WTC11 (cell line): ENCODE measurements around the gene UNCX. TPM values are rescaled to one million over a fixed set of nuclear protein-coding genes. Genes with fewer than 3 reads are reported as not detected.

ENCODE experiments used
- ATAC-seq: fragments of 200-7000 bp; cut with Tn5 transposase; 2 replicates; pipeline ENCODE4 v1.10.0; 2021; ENCODE audit warnings: mild to moderate bottlenecking, moderate library complexity
- CTCF ChIA-PET: fragments of 300-600 bp; sonication (Branson Sonifier 250); formaldehyde crosslinking; loops from one replicate; lab custom pipeline; 2021; ENCODE audit warnings: antibody characterized with exemption; lab: Charles Lee
- POLR2A ChIA-PET: fragments of 350-600 bp; sonication (Branson Sonifier 250); formaldehyde crosslinking; loops from one replicate; lab custom pipeline; 2021; ENCODE audit warnings: antibody characterized with exemption; lab: Charles Lee
- DNase-seq: peaks from one replicate; pipeline ENCODE4 v3.0.0; 2021; ENCODE audit warnings: low spot score
- H3K27ac Mint-ChIP-seq: 2 replicates; pipeline ENCODE4 v1.8.0; 2021; ENCODE audit warnings: mixed read lengths
- H3K27me3 Mint-ChIP-seq: 2 replicates; pipeline ENCODE4 v1.8.0; 2021; ENCODE audit warnings: low read depth, mild to moderate bottlenecking, moderate library complexity, mixed read lengths
- H3K36me3 Mint-ChIP-seq: 2 replicates; pipeline ENCODE4 v1.8.0; 2021; ENCODE audit warnings: mixed read lengths
- H3K4me1 Mint-ChIP-seq: 2 replicates; pipeline ENCODE4 v1.8.0; 2022; ENCODE audit warnings: mixed read lengths
- H3K4me3 Mint-ChIP-seq: 2 replicates; pipeline ENCODE4 v1.8.0; 2021; ENCODE audit warnings: mild to moderate bottlenecking, moderate library complexity, mixed read lengths
- H3K9me3 Mint-ChIP-seq: 2 replicates; pipeline ENCODE4 v1.8.0; 2021; ENCODE audit warnings: mixed read lengths
- ELF4 ChIP-seq: sonication (generic); formaldehyde crosslinking; IDR thresholded peaks from 2 replicates; pipeline ENCODE4 v1.8.1; 2022; ENCODE audit warnings: low read depth, mild to moderate bottlenecking, moderate library complexity, missing genetic modification reagents
- GTF2I ChIP-seq: fragments of 250-450 bp; sonication (Bioruptor Pico); conservative IDR thresholded peaks from 2 replicates; pipeline ENCODE4 v1.4.0; 2021; ENCODE audit warnings: mild to moderate bottlenecking
- JUN ChIP-seq: sonication (generic); formaldehyde crosslinking; IDR thresholded peaks from 2 replicates; pipeline ENCODE4 v1.8.0; 2023; ENCODE audit warnings: mild to moderate bottlenecking, missing genetic modification reagents
- NFYB ChIP-seq: sonication (generic); formaldehyde crosslinking; conservative IDR thresholded peaks from 2 replicates; pipeline ENCODE4 v1.8.0; 2022; ENCODE audit warnings: low read depth, missing genetic modification reagents
- OVOL2 ChIP-seq: fragments of 250-450 bp; sonication (Bioruptor Pico); IDR thresholded peaks from 2 replicates; pipeline ENCODE4 v1.9.0; 2021; ENCODE audit warnings: mild to moderate bottlenecking, borderline replicate concordance
- SP1 ChIP-seq: sonication (generic); formaldehyde crosslinking; conservative IDR thresholded peaks from 2 replicates; pipeline ENCODE4 v1.8.1; 2022; ENCODE audit warnings: missing genetic modification reagents
- ZNF219 ChIP-seq: sonication (generic); formaldehyde crosslinking; IDR thresholded peaks from 2 replicates; pipeline ENCODE4 v1.8.0; 2023; ENCODE audit warnings: missing genetic modification reagents, mild to moderate bottlenecking, borderline replicate concordance
- ZNF423 ChIP-seq: fragments of 250-450 bp; sonication (Bioruptor Pico); IDR thresholded peaks from 2 replicates; pipeline ENCODE4 v2.1.2; 2022; ENCODE audit warnings: mild to moderate bottlenecking, moderate library complexity
- total RNA-seq: library from RNA; stranded (reverse); gene quantifications from 3 replicates; pipeline ENCODE4 v1.2.3, GENCODE V29; 2021
- TF ChIP-seq, protein P1 (sequence below): sonication (generic); formaldehyde crosslinking; IDR thresholded peaks from 2 replicates; pipeline ENCODE4 v1.8.0; 2022; ENCODE audit warnings: missing genetic modification reagents
- TF ChIP-seq, protein P2 (sequence below): sonication (generic); formaldehyde crosslinking; conservative IDR thresholded peaks from 2 replicates; pipeline ENCODE4 v1.8.1; 2023; ENCODE audit warnings: mild to moderate bottlenecking, low read depth, missing genetic modification reagents, moderate library complexity
- TF ChIP-seq, protein P3 (sequence below): sonication (generic); formaldehyde crosslinking; IDR thresholded peaks from 2 replicates; pipeline ENCODE4 v1.8.1; 2022; ENCODE audit warnings: mild to moderate bottlenecking, missing genetic modification reagents, moderate library complexity, borderline replicate concordance
- TF ChIP-seq, protein P4 (sequence below): fragments of 250-450 bp; sonication (Bioruptor Pico); conservative IDR thresholded peaks from 2 replicates; pipeline ENCODE4 v1.9.0; 2021; ENCODE audit warnings: mild to moderate bottlenecking
- TF ChIP-seq, protein P5 (sequence below): sonication (generic); formaldehyde crosslinking; IDR thresholded peaks from 2 replicates; pipeline ENCODE4 v1.8.0; 2023; ENCODE audit warnings: mild to moderate bottlenecking, missing genetic modification reagents
- TF ChIP-seq, protein P6 (sequence below): sonication (generic); formaldehyde crosslinking; IDR thresholded peaks from 2 replicates; pipeline ENCODE4 v1.8.0; 2022; ENCODE audit warnings: mild to moderate bottlenecking, missing genetic modification reagents
- TF ChIP-seq, protein P7 (sequence below): fragments of 250-450 bp; sonication (Bioruptor Pico); IDR thresholded peaks from 2 replicates; pipeline ENCODE4 v1.9.0; 2021; ENCODE audit warnings: mild to moderate bottlenecking
- TF ChIP-seq, protein P8 (sequence below): sonication (generic); formaldehyde crosslinking; IDR thresholded peaks from 2 replicates; pipeline ENCODE4 v1.8.1; 2023; ENCODE audit warnings: mild to moderate bottlenecking, missing genetic modification reagents

UNCX gene
- total RNA-seq, 1 experiment from 2014 or later = not detected

DNA sequence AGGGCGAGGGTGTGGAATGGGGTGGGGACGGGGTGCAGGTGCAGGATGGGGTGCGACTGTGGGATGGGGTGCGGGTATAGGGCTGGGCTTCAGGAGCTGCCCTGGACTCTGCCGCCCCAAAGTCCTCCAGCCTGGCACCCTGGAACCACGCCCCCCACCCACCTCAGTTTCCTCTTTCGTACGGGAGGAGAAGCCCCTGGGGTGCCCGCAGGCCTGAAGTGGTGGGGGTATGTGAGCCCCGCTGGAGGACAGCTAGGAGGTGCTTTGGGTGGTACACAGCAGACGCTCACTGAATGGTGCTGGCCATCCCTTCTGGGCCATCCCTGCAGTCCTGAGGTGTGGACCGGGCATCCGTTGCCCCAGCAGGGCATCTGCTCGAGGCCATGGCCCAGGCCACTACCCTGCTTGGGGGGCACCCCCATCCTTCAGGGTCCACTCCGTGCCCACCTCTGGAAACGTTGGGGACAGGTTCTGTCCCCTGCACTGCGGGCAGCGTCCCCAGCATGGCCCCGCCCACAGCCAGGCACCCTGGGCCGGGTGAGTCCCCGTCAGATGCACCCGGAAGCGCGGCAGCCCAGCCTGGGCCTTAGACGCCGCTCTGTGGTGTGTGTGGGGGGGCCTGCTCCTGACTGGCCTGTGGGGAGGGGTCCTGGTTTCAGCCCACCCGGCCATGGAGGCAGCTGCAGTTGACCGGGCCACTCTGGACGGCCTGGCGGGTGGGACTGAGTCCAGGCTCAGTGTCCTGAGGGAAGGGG, 41.6 kb downstream of the UNCX start:
- H3K27me3 Mint-ChIP-seq = no peaks in the 10 kb centered on the region; the same call in 1 of the 2 replicates
- TF ChIP-seq ELF4 (CRISPR knock-in tag) = no peak
- no peak for TF ChIP-seq GTF2I (CRISPR knock-in tag)
- TF ChIP-seq, protein P1, sequence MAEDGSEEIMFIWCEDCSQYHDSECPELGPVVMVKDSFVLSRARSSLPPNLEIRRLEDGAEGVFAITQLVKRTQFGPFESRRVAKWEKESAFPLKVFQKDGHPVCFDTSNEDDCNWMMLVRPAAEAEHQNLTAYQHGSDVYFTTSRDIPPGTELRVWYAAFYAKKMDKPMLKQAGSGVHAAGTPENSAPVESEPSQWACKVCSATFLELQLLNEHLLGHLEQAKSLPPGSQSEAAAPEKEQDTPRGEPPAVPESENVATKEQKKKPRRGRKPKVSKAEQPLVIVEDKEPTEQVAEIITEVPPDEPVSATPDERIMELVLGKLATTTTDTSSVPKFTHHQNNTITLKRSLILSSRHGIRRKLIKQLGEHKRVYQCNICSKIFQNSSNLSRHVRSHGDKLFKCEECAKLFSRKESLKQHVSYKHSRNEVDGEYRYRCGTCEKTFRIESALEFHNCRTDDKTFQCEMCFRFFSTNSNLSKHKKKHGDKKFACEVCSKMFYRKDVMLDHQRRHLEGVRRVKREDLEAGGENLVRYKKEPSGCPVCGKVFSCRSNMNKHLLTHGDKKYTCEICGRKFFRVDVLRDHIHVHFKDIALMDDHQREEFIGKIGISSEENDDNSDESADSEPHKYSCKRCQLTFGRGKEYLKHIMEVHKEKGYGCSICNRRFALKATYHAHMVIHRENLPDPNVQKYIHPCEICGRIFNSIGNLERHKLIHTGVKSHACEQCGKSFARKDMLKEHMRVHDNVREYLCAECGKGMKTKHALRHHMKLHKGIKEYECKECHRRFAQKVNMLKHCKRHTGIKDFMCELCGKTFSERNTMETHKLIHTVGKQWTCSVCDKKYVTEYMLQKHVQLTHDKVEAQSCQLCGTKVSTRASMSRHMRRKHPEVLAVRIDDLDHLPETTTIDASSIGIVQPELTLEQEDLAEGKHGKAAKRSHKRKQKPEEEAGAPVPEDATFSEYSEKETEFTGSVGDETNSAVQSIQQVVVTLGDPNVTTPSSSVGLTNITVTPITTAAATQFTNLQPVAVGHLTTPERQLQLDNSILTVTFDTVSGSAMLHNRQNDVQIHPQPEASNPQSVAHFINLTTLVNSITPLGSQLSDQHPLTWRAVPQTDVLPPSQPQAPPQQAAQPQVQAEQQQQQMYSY (CRISPR knock-in tag) = no peak
- no peak for TF ChIP-seq OVOL2 (CRISPR knock-in tag)
- no peak for TF ChIP-seq ZNF219
- no peak for TF ChIP-seq JUN (CRISPR knock-in tag)
- no peak for TF ChIP-seq ZNF423 (CRISPR knock-in tag)
- TF ChIP-seq, protein P2, sequence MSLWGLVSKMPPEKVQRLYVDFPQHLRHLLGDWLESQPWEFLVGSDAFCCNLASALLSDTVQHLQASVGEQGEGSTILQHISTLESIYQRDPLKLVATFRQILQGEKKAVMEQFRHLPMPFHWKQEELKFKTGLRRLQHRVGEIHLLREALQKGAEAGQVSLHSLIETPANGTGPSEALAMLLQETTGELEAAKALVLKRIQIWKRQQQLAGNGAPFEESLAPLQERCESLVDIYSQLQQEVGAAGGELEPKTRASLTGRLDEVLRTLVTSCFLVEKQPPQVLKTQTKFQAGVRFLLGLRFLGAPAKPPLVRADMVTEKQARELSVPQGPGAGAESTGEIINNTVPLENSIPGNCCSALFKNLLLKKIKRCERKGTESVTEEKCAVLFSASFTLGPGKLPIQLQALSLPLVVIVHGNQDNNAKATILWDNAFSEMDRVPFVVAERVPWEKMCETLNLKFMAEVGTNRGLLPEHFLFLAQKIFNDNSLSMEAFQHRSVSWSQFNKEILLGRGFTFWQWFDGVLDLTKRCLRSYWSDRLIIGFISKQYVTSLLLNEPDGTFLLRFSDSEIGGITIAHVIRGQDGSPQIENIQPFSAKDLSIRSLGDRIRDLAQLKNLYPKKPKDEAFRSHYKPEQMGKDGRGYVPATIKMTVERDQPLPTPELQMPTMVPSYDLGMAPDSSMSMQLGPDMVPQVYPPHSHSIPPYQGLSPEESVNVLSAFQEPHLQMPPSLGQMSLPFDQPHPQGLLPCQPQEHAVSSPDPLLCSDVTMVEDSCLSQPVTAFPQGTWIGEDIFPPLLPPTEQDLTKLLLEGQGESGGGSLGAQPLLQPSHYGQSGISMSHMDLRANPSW (CRISPR knock-in tag) = no peak
- no peak overlapping the region for H3K27ac Mint-ChIP-seq
- POLR2A ChIA-PET = no interaction called here
- ATAC-seq (no peak), DNase-seq (peak; percentile 9)
- no peak overlapping the region for H3K4me3 Mint-ChIP-seq
- H3K36me3 Mint-ChIP-seq = peaks cover 7% of the 10 kb centered on the region
- peaks cover 14% of the 10 kb centered on the region for H3K9me3 Mint-ChIP-seq
- CTCF ChIA-PET = interaction anchor here (1.7 kb wide), 1 partner anchor 91 kb away, joined by 5 read pairs; no protein-coding TSS in a partner anchor
- no peaks in the 10 kb centered on the region for H3K4me1 Mint-ChIP-seq

DNA sequence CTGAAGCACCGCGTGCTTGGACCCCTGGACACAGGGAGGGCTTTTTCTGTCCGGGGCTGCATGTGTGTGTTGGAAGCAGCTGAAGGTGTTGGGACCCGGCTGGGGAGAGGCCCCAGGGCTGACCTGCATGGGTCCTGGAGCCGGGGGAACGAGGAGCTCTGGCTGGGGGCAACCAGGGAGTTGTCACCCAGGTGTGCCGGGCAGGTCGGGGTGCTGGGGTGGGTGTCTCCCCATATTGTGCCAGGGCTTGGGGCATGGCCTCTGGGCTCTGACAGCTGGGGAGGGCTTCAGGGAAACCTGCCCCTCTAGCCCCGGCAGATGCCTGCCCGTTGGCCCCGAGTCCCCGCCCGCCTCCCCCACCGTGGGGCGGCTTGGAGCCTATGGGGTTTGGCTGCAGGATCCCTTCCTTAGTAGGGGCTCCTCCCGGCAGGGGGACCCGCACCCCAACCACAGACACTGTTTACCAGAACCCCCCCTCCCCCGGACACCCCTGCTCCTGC, 42.3 kb downstream of the UNCX start:
- ATAC-seq = no peak
- Mint-ChIP-seq H3K4me1 (no peaks in the 10 kb centered on the region), H3K9me3 (peaks cover 14% of the 10 kb centered on the region), H3K4me3 (no peak overlapping the region), H3K36me3 (peaks cover 7% of the 10 kb centered on the region), H3K27ac (no peak overlapping the region), H3K27me3 (no peaks in the 10 kb centered on the region; the same call in 1 of the 2 replicates)
- DNase-seq = no peak
- ChIA-PET POLR2A (no interaction called here), CTCF (interaction anchor here (1.7 kb wide), 1 partner anchor 92 kb away, joined by 5 read pairs; no protein-coding TSS in a partner anchor)
- TF ChIP-seq, protein P3, sequence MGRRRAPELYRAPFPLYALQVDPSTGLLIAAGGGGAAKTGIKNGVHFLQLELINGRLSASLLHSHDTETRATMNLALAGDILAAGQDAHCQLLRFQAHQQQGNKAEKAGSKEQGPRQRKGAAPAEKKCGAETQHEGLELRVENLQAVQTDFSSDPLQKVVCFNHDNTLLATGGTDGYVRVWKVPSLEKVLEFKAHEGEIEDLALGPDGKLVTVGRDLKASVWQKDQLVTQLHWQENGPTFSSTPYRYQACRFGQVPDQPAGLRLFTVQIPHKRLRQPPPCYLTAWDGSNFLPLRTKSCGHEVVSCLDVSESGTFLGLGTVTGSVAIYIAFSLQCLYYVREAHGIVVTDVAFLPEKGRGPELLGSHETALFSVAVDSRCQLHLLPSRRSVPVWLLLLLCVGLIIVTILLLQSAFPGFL = no peak
- TF ChIP-seq SP1 (CRISPR knock-in tag) (no peak), NFYB (no peak)
- TF ChIP-seq, protein P4, sequence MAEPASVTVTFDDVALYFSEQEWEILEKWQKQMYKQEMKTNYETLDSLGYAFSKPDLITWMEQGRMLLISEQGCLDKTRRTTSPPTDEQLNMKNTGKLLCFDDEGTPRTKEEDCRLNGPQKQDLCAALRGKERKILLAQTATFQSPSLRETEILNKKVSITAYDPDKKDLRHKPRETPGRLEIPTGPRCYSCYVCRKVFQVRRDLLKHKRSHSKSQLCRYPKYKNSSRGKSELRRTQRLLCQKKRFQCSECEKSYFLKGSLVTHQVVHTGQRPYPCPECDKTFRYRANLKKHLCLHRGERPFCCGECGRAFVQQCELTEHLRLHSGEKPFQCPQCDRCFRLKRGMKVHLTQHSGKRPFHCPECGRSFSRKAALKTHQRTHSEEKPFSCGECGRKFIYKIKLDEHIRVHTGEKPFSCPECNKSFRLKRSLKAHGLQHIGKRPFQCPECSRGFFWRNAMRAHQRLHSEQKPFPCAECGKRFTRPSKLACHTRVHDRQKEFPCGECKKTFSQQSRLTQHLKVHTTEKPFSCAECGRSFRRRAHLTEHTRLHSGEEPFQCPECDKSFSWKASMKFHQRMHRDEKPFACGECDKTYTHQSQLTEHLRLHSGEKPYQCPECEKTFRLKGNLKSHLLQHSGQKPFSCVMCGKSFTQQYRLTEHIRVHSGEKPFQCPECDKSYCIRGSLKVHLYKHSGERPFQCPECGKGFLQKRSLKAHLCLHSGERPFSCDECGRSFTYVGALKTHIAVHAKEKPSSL (CRISPR knock-in tag) = no peak
- TF ChIP-seq, protein P5, sequence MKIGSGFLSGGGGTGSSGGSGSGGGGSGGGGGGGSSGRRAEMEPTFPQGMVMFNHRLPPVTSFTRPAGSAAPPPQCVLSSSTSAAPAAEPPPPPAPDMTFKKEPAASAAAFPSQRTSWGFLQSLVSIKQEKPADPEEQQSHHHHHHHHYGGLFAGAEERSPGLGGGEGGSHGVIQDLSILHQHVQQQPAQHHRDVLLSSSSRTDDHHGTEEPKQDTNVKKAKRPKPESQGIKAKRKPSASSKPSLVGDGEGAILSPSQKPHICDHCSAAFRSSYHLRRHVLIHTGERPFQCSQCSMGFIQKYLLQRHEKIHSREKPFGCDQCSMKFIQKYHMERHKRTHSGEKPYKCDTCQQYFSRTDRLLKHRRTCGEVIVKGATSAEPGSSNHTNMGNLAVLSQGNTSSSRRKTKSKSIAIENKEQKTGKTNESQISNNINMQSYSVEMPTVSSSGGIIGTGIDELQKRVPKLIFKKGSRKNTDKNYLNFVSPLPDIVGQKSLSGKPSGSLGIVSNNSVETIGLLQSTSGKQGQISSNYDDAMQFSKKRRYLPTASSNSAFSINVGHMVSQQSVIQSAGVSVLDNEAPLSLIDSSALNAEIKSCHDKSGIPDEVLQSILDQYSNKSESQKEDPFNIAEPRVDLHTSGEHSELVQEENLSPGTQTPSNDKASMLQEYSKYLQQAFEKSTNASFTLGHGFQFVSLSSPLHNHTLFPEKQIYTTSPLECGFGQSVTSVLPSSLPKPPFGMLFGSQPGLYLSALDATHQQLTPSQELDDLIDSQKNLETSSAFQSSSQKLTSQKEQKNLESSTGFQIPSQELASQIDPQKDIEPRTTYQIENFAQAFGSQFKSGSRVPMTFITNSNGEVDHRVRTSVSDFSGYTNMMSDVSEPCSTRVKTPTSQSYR (CRISPR knock-in tag) = no peak
- TF ChIP-seq, protein P6, sequence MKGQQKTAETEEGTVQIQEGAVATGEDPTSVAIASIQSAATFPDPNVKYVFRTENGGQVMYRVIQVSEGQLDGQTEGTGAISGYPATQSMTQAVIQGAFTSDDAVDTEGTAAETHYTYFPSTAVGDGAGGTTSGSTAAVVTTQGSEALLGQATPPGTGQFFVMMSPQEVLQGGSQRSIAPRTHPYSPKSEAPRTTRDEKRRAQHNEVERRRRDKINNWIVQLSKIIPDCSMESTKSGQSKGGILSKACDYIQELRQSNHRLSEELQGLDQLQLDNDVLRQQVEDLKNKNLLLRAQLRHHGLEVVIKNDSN (CRISPR knock-in tag) = no peak
- TF ChIP-seq, protein P7, sequence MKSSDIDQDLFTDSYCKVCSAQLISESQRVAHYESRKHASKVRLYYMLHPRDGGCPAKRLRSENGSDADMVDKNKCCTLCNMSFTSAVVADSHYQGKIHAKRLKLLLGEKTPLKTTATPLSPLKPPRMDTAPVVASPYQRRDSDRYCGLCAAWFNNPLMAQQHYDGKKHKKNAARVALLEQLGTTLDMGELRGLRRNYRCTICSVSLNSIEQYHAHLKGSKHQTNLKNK (CRISPR knock-in tag) = no peak
- TF ChIP-seq, protein P8, sequence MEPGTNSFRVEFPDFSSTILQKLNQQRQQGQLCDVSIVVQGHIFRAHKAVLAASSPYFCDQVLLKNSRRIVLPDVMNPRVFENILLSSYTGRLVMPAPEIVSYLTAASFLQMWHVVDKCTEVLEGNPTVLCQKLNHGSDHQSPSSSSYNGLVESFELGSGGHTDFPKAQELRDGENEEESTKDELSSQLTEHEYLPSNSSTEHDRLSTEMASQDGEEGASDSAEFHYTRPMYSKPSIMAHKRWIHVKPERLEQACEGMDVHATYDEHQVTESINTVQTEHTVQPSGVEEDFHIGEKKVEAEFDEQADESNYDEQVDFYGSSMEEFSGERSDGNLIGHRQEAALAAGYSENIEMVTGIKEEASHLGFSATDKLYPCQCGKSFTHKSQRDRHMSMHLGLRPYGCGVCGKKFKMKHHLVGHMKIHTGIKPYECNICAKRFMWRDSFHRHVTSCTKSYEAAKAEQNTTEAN (CRISPR knock-in tag) = no peak
